GM12878 (cell line): ENCODE data around the gene MED10. TPM values are rescaled to one million over a fixed set of nuclear protein-coding genes. Genes with fewer than 3 reads are reported as not detected.

ENCODE experiments used
- CEBPB ChIP-seq, 2 experiments: fragments of 150-350 bp in 1 of 2; IDR thresholded peaks; 2 replicates each; pipeline ENCODE4 v1.6.1; 2012 to 2014; ENCODE audit warnings: low read depth in 2 of 2, low read length in 2 of 2, borderline replicate concordance in 1 of 2, inconsistent platforms in 1 of 2
- GABPA ChIP-seq: IDR thresholded peaks from 2 replicates; pipeline ENCODE4 v1.6.1; 2014; ENCODE audit warnings: antibody characterized with exemption, low read depth, mild to moderate bottlenecking, inconsistent platforms
- LARP7 ChIP-seq: fragments of 450-650 bp; IDR thresholded peaks from 2 replicates; pipeline ENCODE4 v1.6.1; 2017; ENCODE audit warnings: mild to moderate bottlenecking
- MEF2A ChIP-seq: IDR thresholded peaks from 2 replicates; pipeline ENCODE4 v1.6.1; 2011; ENCODE audit warnings: low read depth, mild to moderate bottlenecking, low read length, moderate library complexity; ENCODE audit not compliant: insufficient read depth
- MXI1 ChIP-seq: fragments of 150-350 bp; IDR thresholded peaks from 2 replicates; pipeline ENCODE4 v1.6.1; 2011; ENCODE audit warnings: low read depth, mild to moderate bottlenecking, inconsistent platforms, low read length, improper control_type of control experiment
- NFXL1 ChIP-seq: fragments of 450-650 bp; IDR thresholded peaks from 2 replicates; pipeline ENCODE4 v1.6.1; 2017; ENCODE audit warnings: antibody characterized with exemption, mild to moderate bottlenecking, borderline replicate concordance
- PML ChIP-seq: IDR thresholded peaks from 2 replicates; pipeline ENCODE4 v1.6.1; 2012; ENCODE audit warnings: low read length, inconsistent platforms
- RAD21 ChIP-seq: IDR thresholded peaks from 2 replicates; pipeline ENCODE4 v1.6.1; 2011; ENCODE audit warnings: mild to moderate bottlenecking, low read depth, low read length, moderate library complexity; ENCODE audit not compliant: insufficient read depth
- RBBP5 ChIP-seq: fragments of 200-600 bp; sonication (generic); conservative IDR thresholded peaks from 2 replicates; pipeline ENCODE4 v1.6.1; 2016
- RCOR1 ChIP-seq: conservative IDR thresholded peaks from 2 replicates; pipeline ENCODE4 v1.6.1; 2012; ENCODE audit warnings: low read depth, low read length, improper control_type of control experiment
- SP1 ChIP-seq: IDR thresholded peaks from one replicate; pipeline ENCODE4 v1.6.1; 2011; ENCODE audit warnings: low read depth, low read length
- SUPT20H ChIP-seq: IDR thresholded peaks from 2 replicates; pipeline ENCODE4 v1.6.1; 2011; ENCODE audit warnings: low read depth, mild to moderate bottlenecking, low read length, moderate library complexity, borderline replicate concordance; ENCODE audit not compliant: control insufficient read depth
- TARDBP ChIP-seq: IDR thresholded peaks from 2 replicates; pipeline ENCODE4 v1.6.1; 2016; ENCODE audit warnings: borderline replicate concordance
- YBX1 ChIP-seq: fragments of 450-650 bp; IDR thresholded peaks from 2 replicates; pipeline ENCODE4 v1.6.1; 2016; ENCODE audit warnings: antibody characterized with exemption
- ZNF384 ChIP-seq: IDR thresholded peaks from 2 replicates; pipeline ENCODE4 v1.6.1; 2012; ENCODE audit warnings: low read depth, mild to moderate bottlenecking, low read length, improper control_type of control experiment, borderline replicate concordance
- polyA plus RNA-seq, 11 experiments: library from polyadenylated mRNA; depleted of rRNA in 4 of 11; unstranded in 6 of 11; stranded (reverse) in 5 of 11; fragments of >200 nt; fragmentation: Nextera tagmentation in 4 of 11; fragmentation: Illumina TruSeq in 1 of 11; extraction: Ambion mirVana in 4 of 11; extraction: Trizol in 1 of 11; gene quantifications; 1 replicate in 1 of 11; 2 replicates in 10 of 11; pipeline versions ENCODE4 v1.2.1 to v1.2.3, GENCODE V29; 2011 to 2016; ENCODE audit warnings: inconsistent platforms in 2 of 11, missing spikeins in 2 of 11, low read depth in 1 of 11
- total RNA-seq, 4 experiments: library from RNA; depleted of rRNA in 3 of 4; stranded (reverse); fragments of >200 nt in 3 of 4; fragmentation: Illumina TruSeq in 1 of 4; extraction: Trizol in 1 of 4; gene quantifications; 2 replicates each; pipeline versions ENCODE4 v1.2.1 to v1.2.3, GENCODE V29; 2013 to 2021
- TF ChIP-seq, protein P1 (sequence below): fragments of 450-650 bp; IDR thresholded peaks from 2 replicates; pipeline ENCODE4 v1.6.1; 2017; ENCODE audit warnings: mild to moderate bottlenecking, moderate library complexity
- TF ChIP-seq, protein P2 (sequence below): fragments of 450-650 bp; IDR thresholded peaks from 2 replicates; pipeline ENCODE4 v1.6.1; 2017; ENCODE audit warnings: antibody characterized with exemption, mild to moderate bottlenecking, moderate library complexity
- TF ChIP-seq, protein P3 (sequence below): IDR thresholded peaks from 2 replicates; pipeline ENCODE4 v1.6.1; 2011; ENCODE audit warnings: low read depth, mild to moderate bottlenecking, low read length, moderate library complexity, borderline replicate concordance; ENCODE audit errors: extremely low read depth
- TF ChIP-seq, protein P4 (sequence below): fragments of 450-650 bp; formaldehyde crosslinking; IDR thresholded peaks from 2 replicates; pipeline ENCODE4 v1.4.0; 2020; ENCODE audit warnings: mild to moderate bottlenecking, moderate library complexity

Gene MED10
- total and polyA plus RNA-seq, 10 of the 15 experiments (the other 5 are each of a cell fraction or from before 2014, with no cell fraction given), result 21.2 to 111 (median 46.6) TPM

DNA sequence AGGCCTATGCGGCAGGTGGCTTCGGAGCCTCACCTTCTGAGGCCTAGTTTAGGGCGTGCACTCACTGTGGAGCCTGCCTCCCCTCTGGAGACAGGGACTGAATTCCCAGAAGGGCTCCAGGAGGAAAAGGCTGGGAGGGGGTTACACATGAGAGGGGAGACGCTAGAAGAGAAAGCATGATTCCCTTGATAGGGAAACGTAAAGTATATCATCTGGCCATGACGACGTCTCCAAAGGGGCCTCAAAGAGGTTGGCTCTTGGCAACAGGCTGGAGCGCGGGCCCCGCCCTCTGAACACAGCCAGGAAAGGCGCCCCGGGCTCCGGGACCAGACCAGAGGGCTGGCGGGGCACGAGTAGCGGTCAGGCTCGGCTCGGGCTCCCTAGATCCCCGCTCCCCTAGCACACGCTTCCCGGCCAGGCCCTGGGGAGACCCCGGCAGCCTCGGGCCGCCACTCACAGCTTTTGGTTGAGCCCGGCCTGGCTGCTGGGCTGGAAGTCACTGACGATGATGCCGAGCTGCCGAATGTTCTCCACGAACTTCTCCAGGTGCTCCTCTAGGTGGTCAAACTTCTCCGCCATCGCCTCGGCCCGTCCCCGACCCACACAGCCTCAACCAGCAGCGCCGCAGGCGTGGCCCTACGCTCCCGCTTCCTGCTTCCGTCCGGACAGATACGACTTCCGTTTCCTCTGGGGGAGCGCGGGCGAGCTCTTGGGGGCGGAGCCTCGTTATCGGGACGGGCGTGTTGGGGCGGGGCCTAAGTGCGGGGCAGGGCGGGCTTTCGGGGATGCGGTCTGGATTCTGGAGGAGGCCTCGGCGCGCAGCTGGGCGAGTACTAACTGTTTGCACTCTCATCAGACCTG, at the start of gene MED10 (continued):
- TF ChIP-seq ZNF384 (no peak), MEF2A (0 out of 2 replicates have a peak, but pooled peaks have one; percentile 10), RAD21 (no peak), NFXL1 (no peak), RCOR1 (no peak), TARDBP (no peak), CEBPB (IDR thresholded peaks at IDR 0.05; ENCODE audit: borderline replicate concordance in 1 of 2, low read depth in 2 of 2, low read length in 2 of 2) (no peak), MXI1 (peak; percentile 90), LARP7 (no peak; the same call in 1 of the 2 replicates), RBBP5 (no peak), PML (no peak), SUPT20H (no peak), GABPA (peak; percentile 89), YBX1 (no peak), SP1 (no peak)
- TF ChIP-seq, protein P1, sequence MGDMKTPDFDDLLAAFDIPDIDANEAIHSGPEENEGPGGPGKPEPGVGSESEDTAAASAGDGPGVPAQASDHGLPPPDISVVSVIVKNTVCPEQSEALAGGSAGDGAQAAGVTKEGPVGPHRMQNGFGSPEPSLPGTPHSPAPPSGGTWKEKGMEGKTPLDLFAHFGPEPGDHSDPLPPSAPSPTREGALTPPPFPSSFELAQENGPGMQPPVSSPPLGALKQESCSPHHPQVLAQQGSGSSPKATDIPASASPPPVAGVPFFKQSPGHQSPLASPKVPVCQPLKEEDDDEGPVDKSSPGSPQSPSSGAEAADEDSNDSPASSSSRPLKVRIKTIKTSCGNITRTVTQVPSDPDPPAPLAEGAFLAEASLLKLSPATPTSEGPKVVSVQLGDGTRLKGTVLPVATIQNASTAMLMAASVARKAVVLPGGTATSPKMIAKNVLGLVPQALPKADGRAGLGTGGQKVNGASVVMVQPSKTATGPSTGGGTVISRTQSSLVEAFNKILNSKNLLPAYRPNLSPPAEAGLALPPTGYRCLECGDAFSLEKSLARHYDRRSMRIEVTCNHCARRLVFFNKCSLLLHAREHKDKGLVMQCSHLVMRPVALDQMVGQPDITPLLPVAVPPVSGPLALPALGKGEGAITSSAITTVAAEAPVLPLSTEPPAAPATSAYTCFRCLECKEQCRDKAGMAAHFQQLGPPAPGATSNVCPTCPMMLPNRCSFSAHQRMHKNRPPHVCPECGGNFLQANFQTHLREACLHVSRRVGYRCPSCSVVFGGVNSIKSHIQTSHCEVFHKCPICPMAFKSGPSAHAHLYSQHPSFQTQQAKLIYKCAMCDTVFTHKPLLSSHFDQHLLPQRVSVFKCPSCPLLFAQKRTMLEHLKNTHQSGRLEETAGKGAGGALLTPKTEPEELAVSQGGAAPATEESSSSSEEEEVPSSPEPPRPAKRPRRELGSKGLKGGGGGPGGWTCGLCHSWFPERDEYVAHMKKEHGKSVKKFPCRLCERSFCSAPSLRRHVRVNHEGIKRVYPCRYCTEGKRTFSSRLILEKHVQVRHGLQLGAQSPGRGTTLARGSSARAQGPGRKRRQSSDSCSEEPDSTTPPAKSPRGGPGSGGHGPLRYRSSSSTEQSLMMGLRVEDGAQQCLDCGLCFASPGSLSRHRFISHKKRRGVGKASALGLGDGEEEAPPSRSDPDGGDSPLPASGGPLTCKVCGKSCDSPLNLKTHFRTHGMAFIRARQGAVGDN, result no peak
- TF ChIP-seq, protein P2, sequence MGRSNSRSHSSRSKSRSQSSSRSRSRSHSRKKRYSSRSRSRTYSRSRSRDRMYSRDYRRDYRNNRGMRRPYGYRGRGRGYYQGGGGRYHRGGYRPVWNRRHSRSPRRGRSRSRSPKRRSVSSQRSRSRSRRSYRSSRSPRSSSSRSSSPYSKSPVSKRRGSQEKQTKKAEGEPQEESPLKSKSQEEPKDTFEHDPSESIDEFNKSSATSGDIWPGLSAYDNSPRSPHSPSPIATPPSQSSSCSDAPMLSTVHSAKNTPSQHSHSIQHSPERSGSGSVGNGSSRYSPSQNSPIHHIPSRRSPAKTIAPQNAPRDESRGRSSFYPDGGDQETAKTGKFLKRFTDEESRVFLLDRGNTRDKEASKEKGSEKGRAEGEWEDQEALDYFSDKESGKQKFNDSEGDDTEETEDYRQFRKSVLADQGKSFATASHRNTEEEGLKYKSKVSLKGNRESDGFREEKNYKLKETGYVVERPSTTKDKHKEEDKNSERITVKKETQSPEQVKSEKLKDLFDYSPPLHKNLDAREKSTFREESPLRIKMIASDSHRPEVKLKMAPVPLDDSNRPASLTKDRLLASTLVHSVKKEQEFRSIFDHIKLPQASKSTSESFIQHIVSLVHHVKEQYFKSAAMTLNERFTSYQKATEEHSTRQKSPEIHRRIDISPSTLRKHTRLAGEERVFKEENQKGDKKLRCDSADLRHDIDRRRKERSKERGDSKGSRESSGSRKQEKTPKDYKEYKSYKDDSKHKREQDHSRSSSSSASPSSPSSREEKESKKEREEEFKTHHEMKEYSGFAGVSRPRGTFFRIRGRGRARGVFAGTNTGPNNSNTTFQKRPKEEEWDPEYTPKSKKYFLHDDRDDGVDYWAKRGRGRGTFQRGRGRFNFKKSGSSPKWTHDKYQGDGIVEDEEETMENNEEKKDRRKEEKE, result no peak
- TF ChIP-seq, protein P3, sequence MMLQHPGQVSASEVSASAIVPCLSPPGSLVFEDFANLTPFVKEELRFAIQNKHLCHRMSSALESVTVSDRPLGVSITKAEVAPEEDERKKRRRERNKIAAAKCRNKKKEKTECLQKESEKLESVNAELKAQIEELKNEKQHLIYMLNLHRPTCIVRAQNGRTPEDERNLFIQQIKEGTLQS, result no peak
- TF ChIP-seq, protein P4, sequence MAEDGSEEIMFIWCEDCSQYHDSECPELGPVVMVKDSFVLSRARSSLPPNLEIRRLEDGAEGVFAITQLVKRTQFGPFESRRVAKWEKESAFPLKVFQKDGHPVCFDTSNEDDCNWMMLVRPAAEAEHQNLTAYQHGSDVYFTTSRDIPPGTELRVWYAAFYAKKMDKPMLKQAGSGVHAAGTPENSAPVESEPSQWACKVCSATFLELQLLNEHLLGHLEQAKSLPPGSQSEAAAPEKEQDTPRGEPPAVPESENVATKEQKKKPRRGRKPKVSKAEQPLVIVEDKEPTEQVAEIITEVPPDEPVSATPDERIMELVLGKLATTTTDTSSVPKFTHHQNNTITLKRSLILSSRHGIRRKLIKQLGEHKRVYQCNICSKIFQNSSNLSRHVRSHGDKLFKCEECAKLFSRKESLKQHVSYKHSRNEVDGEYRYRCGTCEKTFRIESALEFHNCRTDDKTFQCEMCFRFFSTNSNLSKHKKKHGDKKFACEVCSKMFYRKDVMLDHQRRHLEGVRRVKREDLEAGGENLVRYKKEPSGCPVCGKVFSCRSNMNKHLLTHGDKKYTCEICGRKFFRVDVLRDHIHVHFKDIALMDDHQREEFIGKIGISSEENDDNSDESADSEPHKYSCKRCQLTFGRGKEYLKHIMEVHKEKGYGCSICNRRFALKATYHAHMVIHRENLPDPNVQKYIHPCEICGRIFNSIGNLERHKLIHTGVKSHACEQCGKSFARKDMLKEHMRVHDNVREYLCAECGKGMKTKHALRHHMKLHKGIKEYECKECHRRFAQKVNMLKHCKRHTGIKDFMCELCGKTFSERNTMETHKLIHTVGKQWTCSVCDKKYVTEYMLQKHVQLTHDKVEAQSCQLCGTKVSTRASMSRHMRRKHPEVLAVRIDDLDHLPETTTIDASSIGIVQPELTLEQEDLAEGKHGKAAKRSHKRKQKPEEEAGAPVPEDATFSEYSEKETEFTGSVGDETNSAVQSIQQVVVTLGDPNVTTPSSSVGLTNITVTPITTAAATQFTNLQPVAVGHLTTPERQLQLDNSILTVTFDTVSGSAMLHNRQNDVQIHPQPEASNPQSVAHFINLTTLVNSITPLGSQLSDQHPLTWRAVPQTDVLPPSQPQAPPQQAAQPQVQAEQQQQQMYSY (CRISPR knock-in tag), result no peak
